DOHH2 (cell line): ENCODE results near the gene HSD17B3.

Experiments used
- CTCF ChIP-seq: fragments of 200-600 bp; sonication (generic); IDR thresholded peaks from one replicate; pipeline ENCODE4 v1.5.1; 2014; ENCODE audit warnings: antibody characterized with exemption, mild to moderate bottlenecking, low read depth, low read length; ENCODE audit not compliant: poor library complexity, severe bottlenecking
- EZH2phosphoT487 ChIP-seq: fragments of 200-600 bp; sonication (generic); IDR thresholded peaks from 2 replicates; pipeline ENCODE4 v1.6.1; 2017; ENCODE audit warnings: borderline replicate concordance, mild to moderate bottlenecking, antibody characterized with exemption, low read length, moderate library complexity, mixed read lengths

GRCh38 chr9:96245399-96245798 is 56.6 kb downstream of the HSD17B3 start:
- TF ChIP-seq CTCF, result peak; percentile 67
- no peak for TF ChIP-seq EZH2phosphoT487
